Fibroblast of lung (primary cell): ENCODE results near the gene NQO1. TPM values are rescaled to one million over a fixed set of nuclear protein-coding genes. Genes with fewer than 3 reads are reported as not detected.

Experiments
- DNase-seq, 2 donors: peaks; one replicate each; pipeline versions ENCODE4 v3.0.0 to v3.0.0-alpha.2; 2010; ENCODE audit warnings: low read depth in 2 of 2
- H2AFZ ChIP-seq: 2 replicates; pipeline ENCODE4 v1.5.1; 2012; ENCODE audit warnings: low read length, control low read depth, inconsistent platforms
- H3K27ac ChIP-seq: 2 replicates; pipeline ENCODE4 v1.5.1; 2011; ENCODE audit warnings: low read length, control low read depth; ENCODE audit not compliant: insufficient read depth
- H3K27me3 ChIP-seq: 2 replicates; pipeline ENCODE4 v1.5.1; 2011; ENCODE audit warnings: mild to moderate bottlenecking, low read length; ENCODE audit not compliant: control insufficient read depth, insufficient read depth
- H3K36me3 ChIP-seq: 2 replicates; pipeline ENCODE4 v1.5.1; 2011; ENCODE audit warnings: low read length; ENCODE audit not compliant: control insufficient read depth, insufficient read depth
- H3K4me1 ChIP-seq: 2 replicates; pipeline ENCODE4 v1.5.1; 2011; ENCODE audit warnings: low read length; ENCODE audit not compliant: control insufficient read depth, insufficient read depth; ENCODE audit errors: extremely low read depth
- H3K4me2 ChIP-seq: 2 replicates; pipeline ENCODE4 v1.5.1; 2011; ENCODE audit warnings: low read length, control low read depth; ENCODE audit not compliant: insufficient read depth; ENCODE audit errors: extremely low read depth
- H3K4me3 ChIP-seq, 4 experiments: fragments of 200-600 bp in 1 of 4; sonication (generic) in 1 of 4; replicated peaks in 1 of 4; 2 replicates each; pipeline ENCODE4 v1.5.1; 2011 to 2016; ENCODE audit warnings: low read length in 4 of 4, low read depth in 3 of 4, mild to moderate bottlenecking in 3 of 4, control low read depth in 2 of 4, inconsistent platforms in 1 of 4, mixed read lengths in 1 of 4; ENCODE audit not compliant: insufficient read depth in 1 of 4; ENCODE audit errors: control extremely low read depth in 1 of 4
- H3K79me2 ChIP-seq: 2 replicates; pipeline ENCODE4 v1.5.1; 2012; ENCODE audit warnings: mild to moderate bottlenecking, low read length, inconsistent platforms; ENCODE audit not compliant: control insufficient read depth, insufficient read depth
- H3K9ac ChIP-seq: 2 replicates; pipeline ENCODE4 v1.5.1; 2011; ENCODE audit warnings: mild to moderate bottlenecking, low read length, control low read depth; ENCODE audit not compliant: insufficient read depth
- H3K9me3 ChIP-seq: 2 replicates; pipeline ENCODE4 v1.5.1; 2012; ENCODE audit warnings: low read depth, low read length; ENCODE audit not compliant: control insufficient read depth, insufficient read depth
- H4K20me1 ChIP-seq: 2 replicates; pipeline ENCODE4 v1.5.1; 2011; ENCODE audit warnings: low read length; ENCODE audit not compliant: control insufficient read depth, insufficient read depth; ENCODE audit errors: extremely low read depth
- CTCF ChIP-seq, 2 donors: IDR thresholded peaks in 1 of 2; conservative IDR thresholded peaks in 1 of 2; 1 replicate in 1 of 2; 2 replicates in 1 of 2; pipeline ENCODE4 v1.5.1; 2011 to 2012; ENCODE audit warnings: low read length in 2 of 2, control low read depth in 1 of 2, inconsistent platforms in 1 of 2, low read depth in 1 of 2, mild to moderate bottlenecking in 1 of 2
- EZH2 ChIP-seq: IDR thresholded peaks from 2 replicates; pipeline ENCODE4 v1.5.1; 2012; ENCODE audit warnings: low read length, control low read depth, mild to moderate bottlenecking; ENCODE audit errors: missing control alignments
- polyA plus RNA-seq, 2 donors: library from polyadenylated mRNA; depleted of rRNA in 1 of 2; stranded (reverse) in 1 of 2; unstranded in 1 of 2; fragments of >200 nt; gene quantifications; 2 replicates each; pipeline ENCODE4 v1.2.1, GENCODE V29; 2011 to 2012; ENCODE audit warnings: missing spikeins in 1 of 2
- total RNA-seq: library from RNA; depleted of rRNA; stranded (reverse); fragments of >200 nt; gene quantifications from 2 replicates; pipeline ENCODE4 v1.2.1, GENCODE V29; 2014

Gene NQO1
- total and polyA plus RNA-seq, 2 donors (not counting 1 experiment from before 2014, with no cell fraction given), result 583 to 779 TPM

DNA sequence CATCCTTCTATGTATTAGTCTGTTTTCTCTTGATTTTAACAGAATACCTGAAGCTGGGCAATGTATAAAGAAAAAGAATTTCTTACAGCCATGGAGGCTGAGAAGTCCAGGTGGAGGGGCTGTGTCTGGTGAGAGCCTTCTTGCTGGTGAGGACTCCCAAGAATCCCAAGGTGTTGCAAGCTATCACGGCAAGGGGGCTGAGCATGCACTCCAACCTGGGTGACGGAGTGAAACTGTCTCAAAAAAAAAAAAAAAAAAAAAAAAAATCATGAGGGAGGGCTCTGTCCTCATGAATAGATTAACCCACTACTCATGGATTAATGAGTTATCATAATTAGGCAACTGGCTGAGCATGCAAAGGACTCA is 19.4 kb downstream of the NQO1 start:
- H3K27ac ChIP-seq, result no peak overlapping the region

GRCh38 chr16:69706256-69706974 is 19.9 kb downstream of the NQO1 start:
- H3K36me3 ChIP-seq, result peaks cover 5% of the 10 kb centered on the region

More for the DNA sequence above, 19.4 kb downstream of the NQO1 start:
- Histone ChIP-seq H3K4me2 (no peak overlapping the region), H4K20me1 (no peaks in the 10 kb centered on the region), H2AFZ (no peak overlapping the region), H3K4me3 (no peak overlapping the region), H3K9ac (no peak overlapping the region), H3K79me2 (no peaks in the 10 kb centered on the region), H3K27me3 (no peaks in the 10 kb centered on the region), H3K9me3 (no peaks in the 10 kb centered on the region), H3K36me3 (peaks cover 7% of the 10 kb centered on the region), H3K4me1 (peaks cover 3% of the 10 kb centered on the region)
- DNase-seq, result no peak
- TF ChIP-seq EZH2 (no peak), CTCF (conservative IDR thresholded peaks at IDR 0.05 in 1 of 2, IDR thresholded peaks at IDR 0.05 in 1 of 2; ENCODE audit: low read depth in 1 of 2, low read length in 2 of 2) (no peak)

GRCh38 chr16:69703638-69704037 is 22.7 kb downstream of the NQO1 start:
- Histone ChIP-seq H2AFZ (no peak overlapping the region), H3K79me2 (no peaks in the 10 kb centered on the region), H4K20me1 (no peaks in the 10 kb centered on the region), H3K9ac (no peak overlapping the region), H3K36me3 (peaks cover 7% of the 10 kb centered on the region), H3K9me3 (no peaks in the 10 kb centered on the region), H3K4me3 (no peak overlapping the region), H3K4me1 (peaks cover 3% of the 10 kb centered on the region), H3K27ac (no peak overlapping the region), H3K4me2 (no peak overlapping the region), H3K27me3 (no peaks in the 10 kb centered on the region)
- peak; percentile 47 to 64 for DNase-seq
- no peak for TF ChIP-seq CTCF (conservative IDR thresholded peaks at IDR 0.05 in 1 of 2, IDR thresholded peaks at IDR 0.05 in 1 of 2; ENCODE audit: low read depth in 1 of 2, low read length in 2 of 2)
- no peak for TF ChIP-seq EZH2

More at GRCh38 chr16:69706256-69706974, 19.9 kb downstream of the NQO1 start:
- H3K79me2 ChIP-seq, result no peaks in the 10 kb centered on the region
- no peak overlapping the region for H3K9ac ChIP-seq
- no peaks in the 10 kb centered on the region for H4K20me1 ChIP-seq
- peak in 1 of 2 donors; percentile 30 for DNase-seq
- no peak overlapping the region for H3K27ac ChIP-seq
- TF ChIP-seq CTCF (conservative IDR thresholded peaks at IDR 0.05 in 1 of 2, IDR thresholded peaks at IDR 0.05 in 1 of 2; ENCODE audit: low read depth in 1 of 2, low read length in 2 of 2) (no peak), EZH2 (no peak)
- no peak overlapping the region for H3K4me3 ChIP-seq
- no peak overlapping the region for H2AFZ ChIP-seq
- no peaks in the 10 kb centered on the region for H3K9me3 ChIP-seq
- no peaks in the 10 kb centered on the region for H3K27me3 ChIP-seq
- no peak overlapping the region for H3K4me2 ChIP-seq
- H3K4me1 ChIP-seq, result peaks cover 3% of the 10 kb centered on the region
